ENCODE data around the gene DOLPP1. TPM values are rescaled to one million over a fixed set of nuclear protein-coding genes. Genes with fewer than 3 reads are reported as not detected.

Gene DOLPP1
- total RNA-seq, 2 donors from 2014 or later, result 30.1 to 30.4 TPM

- peaks cover 28% of the 10 kb centered on the region for H3K4me1 Mint-ChIP-seq
- no peak for TF ChIP-seq CTCF (conservative IDR thresholded peaks at IDR 0.05)
- peaks cover 8% of the 10 kb centered on the region for H3K4me1 ChIP-seq (ENCODE audit: control insufficient read depth, insufficient read depth, low read length)
- H3K27ac Mint-ChIP-seq, result peak overlapping the region; percentile 35
- H3K9me3 Mint-ChIP-seq, result no peaks in the 10 kb centered on the region
- 92 to 94% methylated on average over 7 to 9 of the region's 9 CpGs for WGBS, 2 experiments (ENCODE audit: insufficient coverage in 1 of 2, insufficient read length in 1 of 2)
- no peak overlapping the region for H3K9ac ChIP-seq (ENCODE audit: extremely low read depth, low read length, poor library complexity, severe bottlenecking)
- no peak overlapping the region for H3K4me3 Mint-ChIP-seq
- no peaks in the 10 kb centered on the region for H3K27me3 Mint-ChIP-seq (ENCODE audit: insufficient read depth)
- no peak for DNase-seq
- no peaks in the 10 kb centered on the region for H3K9me3 ChIP-seq (ENCODE audit: control insufficient read depth, low read length)
- no peaks in the 10 kb centered on the region for H3K27me3 ChIP-seq (ENCODE audit: control insufficient read depth, insufficient read depth, low read length, poor library complexity, severe bottlenecking)
- peaks cover 51% of the 10 kb centered on the region for H3K36me3 ChIP-seq (ENCODE audit: control insufficient read depth, insufficient read depth, low read length)
- H3K27ac ChIP-seq (ENCODE audit: low read depth, low read length), result no peak overlapping the region
- peaks cover 43% of the 10 kb centered on the region for H3K36me3 Mint-ChIP-seq (ENCODE audit: low read depth)
- H3K4me3 ChIP-seq (ENCODE audit: low read length), result no peak overlapping the region
Observed at GRCh38 chr9:129138144-129138462, 57.2 kb downstream of the DOLPP1 start.

DNA sequence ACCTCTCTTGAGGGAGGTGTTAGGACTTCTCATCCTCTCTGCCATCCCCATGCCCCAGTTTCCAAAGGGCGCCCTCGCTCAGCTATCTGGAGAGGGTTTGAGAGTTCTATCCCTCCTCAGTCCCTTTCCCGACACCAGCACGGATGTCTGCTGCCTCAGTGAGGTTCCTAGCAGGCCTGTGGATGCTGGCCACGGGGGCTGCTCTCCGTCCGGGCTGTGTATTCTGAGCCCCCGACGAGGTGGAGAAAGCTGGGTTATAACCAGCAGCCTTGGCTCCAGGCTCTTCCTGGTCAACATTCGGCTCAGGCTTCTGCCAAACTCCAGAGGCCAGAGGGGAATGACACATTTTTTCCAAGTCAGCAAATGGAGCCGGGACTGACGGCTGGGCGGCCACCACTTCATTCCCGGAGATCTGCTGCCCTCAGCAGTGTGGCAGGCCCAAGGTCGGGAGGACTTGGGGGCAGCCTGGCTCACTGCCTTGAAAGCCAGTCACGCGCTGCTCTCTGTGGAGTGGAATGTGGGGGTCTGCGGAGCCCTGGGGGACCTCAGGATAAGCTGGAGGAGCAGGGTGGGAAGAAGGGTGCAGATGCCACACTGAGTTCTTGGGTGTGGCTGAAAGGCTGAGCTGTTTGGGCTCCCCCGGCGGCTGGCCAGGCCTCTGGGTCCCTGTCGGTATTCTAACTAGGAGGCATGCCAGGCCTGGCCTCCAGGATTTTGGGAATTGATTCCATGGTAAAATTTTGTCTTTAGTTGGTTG lies 57.7 kb downstream of the DOLPP1 start:
- DNase-seq, result peak; percentile 61
- no peak for TF ChIP-seq CTCF (conservative IDR thresholded peaks at IDR 0.05)
- Histone ChIP-seq H3K9ac (ENCODE audit: extremely low read depth, low read length, poor library complexity, severe bottlenecking) (no peak overlapping the region), H3K27me3 (ENCODE audit: control insufficient read depth, insufficient read depth, low read length, poor library complexity, severe bottlenecking) (no peaks in the 10 kb centered on the region), H3K4me3 (ENCODE audit: low read length) (no peak overlapping the region), H3K9me3 (ENCODE audit: control insufficient read depth, low read length) (no peaks in the 10 kb centered on the region), H3K36me3 (ENCODE audit: control insufficient read depth, insufficient read depth, low read length) (peaks cover 50% of the 10 kb centered on the region), H3K27ac (ENCODE audit: low read depth, low read length) (no peak overlapping the region), H3K4me1 (ENCODE audit: control insufficient read depth, insufficient read depth, low read length) (peaks cover 11% of the 10 kb centered on the region)
- Mint-ChIP-seq H3K4me3 (peak overlapping the region; percentile 62), H3K4me1 (peaks cover 29% of the 10 kb centered on the region), H3K9me3 (no peaks in the 10 kb centered on the region), H3K36me3 (ENCODE audit: low read depth) (peaks cover 43% of the 10 kb centered on the region), H3K27me3 (ENCODE audit: insufficient read depth) (no peaks in the 10 kb centered on the region), H3K27ac (peak overlapping the region; percentile 97)
- WGBS, 2 experiments (ENCODE audit: insufficient coverage in 1 of 2, insufficient read length in 1 of 2), result 82 to 93% methylated on average over 12 to 21 of the region's 21 CpGs

GRCh38 chr9:129139233-129139992 lies 58.5 kb downstream of the DOLPP1 start:
- no peaks in the 10 kb centered on the region for H3K27me3 Mint-ChIP-seq (ENCODE audit: insufficient read depth)
- peak; percentile 92 for DNase-seq
- H3K27me3 ChIP-seq (ENCODE audit: control insufficient read depth, insufficient read depth, low read length, poor library complexity, severe bottlenecking), result no peaks in the 10 kb centered on the region
- H3K9me3 ChIP-seq (ENCODE audit: control insufficient read depth, low read length), result no peaks in the 10 kb centered on the region
- WGBS, 2 experiments (ENCODE audit: insufficient coverage in 1 of 2, insufficient read length in 1 of 2), result 13 to 15% methylated on average over 11 to 13 of the region's 13 CpGs
- H3K36me3 ChIP-seq (ENCODE audit: control insufficient read depth, insufficient read depth, low read length), result peaks cover 51% of the 10 kb centered on the region
- H3K27ac ChIP-seq (ENCODE audit: low read depth, low read length), result peak overlapping the region; percentile 100
- peak overlapping the region; percentile 62 for H3K4me3 Mint-ChIP-seq
- H3K9ac ChIP-seq (ENCODE audit: extremely low read depth, low read length, poor library complexity, severe bottlenecking), result peak overlapping the region; percentile 96
- H3K4me1 Mint-ChIP-seq, result peaks cover 33% of the 10 kb centered on the region
- peaks cover 11% of the 10 kb centered on the region for H3K4me1 ChIP-seq (ENCODE audit: control insufficient read depth, insufficient read depth, low read length)
- peak; percentile 95 for TF ChIP-seq CTCF (conservative IDR thresholded peaks at IDR 0.05)
- H3K36me3 Mint-ChIP-seq (ENCODE audit: low read depth), result peaks cover 44% of the 10 kb centered on the region
- peak overlapping the region; percentile 94 for H3K4me3 ChIP-seq (ENCODE audit: low read length)
- H3K27ac Mint-ChIP-seq, result peak overlapping the region; percentile 97
- no peaks in the 10 kb centered on the region for H3K9me3 Mint-ChIP-seq
